GM12878 (cell line): ENCODE results near the gene TSEN54. TPM values are rescaled to one million over a fixed set of nuclear protein-coding genes. Genes with fewer than 3 reads are reported as not detected.
A peak's percentile ranks its signal among the peaks of the same experiment; 100 is the strongest.

Experiments used
- ATAC-seq: fragments of 200-7000 bp; cut with Tn5 transposase; 3 replicates; pipeline ENCODE4 v1.9.1; 2020; ENCODE audit warnings: mild to moderate bottlenecking, moderate library complexity
- BruUV-seq: library from RNA; stranded (reverse); fragments of 400-500 nt; replicated peaks from 2 replicates; lab custom pipeline; 2021; lab: Mats Ljungman, UMichigan
- CTCF ChIA-PET: fragments of 300-600 bp; sonication (Branson Sonifier 250); formaldehyde crosslinking; extraction: SDS; loops from one replicate; lab custom pipeline; 2021; ENCODE audit warnings: inconsistent platforms; lab: Yijun Ruan, JAX
- POLR2A ChIA-PET: fragments of 350-600 bp; formaldehyde crosslinking; extraction: SDS; loops from one replicate; lab custom pipeline; 2021; ENCODE audit warnings: inconsistent platforms; lab: Charles Lee
- RAD21 ChIA-PET: fragments of 300-600 bp; sonication (Branson Sonifier 250); formaldehyde crosslinking; loops from one replicate; lab custom pipeline; 2023; ENCODE audit warnings: antibody characterized with exemption; ENCODE audit not compliant: unreplicated experiment; lab: Charles Lee
- SMC1A ChIA-PET: fragments of 300-600 bp; sonication (Branson Sonifier 250); formaldehyde crosslinking; loops from one replicate; lab custom pipeline; 2023; ENCODE audit not compliant: unreplicated experiment, uncharacterized antibody; lab: Charles Lee
- DNase-seq: peaks from one replicate; pipeline ENCODE4 v3.0.0-alpha.2; 2011; ENCODE audit warnings: low read depth, low spot score
- FAIRE-seq: peaks from 3 replicates; lab custom pipeline; 2011; peaks lifted over from hg19 to GRCh38; lab: Jason Lieb, UNC
- H2AFZ ChIP-seq: 2 replicates; pipeline ENCODE4 v1.6.0; 2011; ENCODE audit warnings: low read depth, low read length, control low read depth; ENCODE audit not compliant: control insufficient read depth
- H3K27ac ChIP-seq: 2 replicates; pipeline ENCODE4 v1.5.1; 2011; ENCODE audit warnings: control low read depth; ENCODE audit not compliant: control insufficient read depth, insufficient read depth
- H3K27me3 ChIP-seq, 2 experiments: replicated peaks in 1 of 2; 2 replicates each; pipeline versions ENCODE4 v1.6.0 to v1.6.1; 2011; ENCODE audit warnings: low read length in 1 of 2; ENCODE audit not compliant: control insufficient read depth in 2 of 2, insufficient read depth in 2 of 2
- H3K36me3 ChIP-seq, 2 experiments: 2 replicates each; pipeline ENCODE4 v1.5.1; 2011; ENCODE audit warnings: low read length in 1 of 2; ENCODE audit not compliant: control insufficient read depth in 2 of 2, insufficient read depth in 2 of 2
- H3K4me1 ChIP-seq: 2 replicates; pipeline ENCODE4 v1.6.1; 2011; ENCODE audit warnings: mild to moderate bottlenecking, low read length, moderate library complexity, mixed read lengths; ENCODE audit not compliant: control insufficient read depth, insufficient read depth
- H3K4me2 ChIP-seq: 2 replicates; pipeline ENCODE4 v1.6.0; 2011; ENCODE audit warnings: control low read depth; ENCODE audit not compliant: control insufficient read depth, insufficient read depth
- H3K4me3 ChIP-seq: fragments of 200-600 bp; sonication (generic); 2 replicates; pipeline ENCODE4 v1.5.1; 2016
- H3K79me2 ChIP-seq: 2 replicates; pipeline ENCODE4 v1.6.0; 2011; ENCODE audit warnings: low read length; ENCODE audit not compliant: control insufficient read depth, insufficient read depth
- H3K9ac ChIP-seq: 2 replicates; pipeline ENCODE4 v1.8.0; 2011; ENCODE audit warnings: low read length, control low read depth, mixed read lengths; ENCODE audit not compliant: control insufficient read depth, insufficient read depth
- H3K9me3 ChIP-seq: replicated peaks from 3 replicates; pipeline ENCODE4 v1.5.1; 2011; ENCODE audit warnings: mild to moderate bottlenecking, low read length; ENCODE audit not compliant: control insufficient read depth, insufficient read depth
- H4K20me1 ChIP-seq: 2 replicates; pipeline ENCODE4 v1.6.0; 2011; ENCODE audit not compliant: control insufficient read depth, insufficient read depth
- CBX5 ChIP-seq: sonication (generic); IDR thresholded peaks from 2 replicates; pipeline ENCODE4 v1.6.1; 2016; ENCODE audit warnings: low read depth, moderate library complexity, mild to moderate bottlenecking, inconsistent platforms
- ESRRA ChIP-seq: IDR thresholded peaks from 2 replicates; pipeline ENCODE4 v1.6.1; 2012; ENCODE audit warnings: mild to moderate bottlenecking, low read length, improper control_type of control experiment
- MEF2B ChIP-seq: fragments of 450-650 bp; IDR thresholded peaks from 2 replicates; pipeline ENCODE4 v1.6.1; 2018; ENCODE audit warnings: mild to moderate bottlenecking, moderate library complexity; ENCODE audit not compliant: partially characterized antibody, poor library complexity, severe bottlenecking
- RUNX3 ChIP-seq: IDR thresholded peaks from 2 replicates; pipeline ENCODE4 v1.6.1; 2012; ENCODE audit warnings: low read length, inconsistent platforms
- SPI1 ChIP-seq: IDR thresholded peaks from 2 replicates; pipeline ENCODE4 v1.6.1; 2011; ENCODE audit warnings: low read depth, mild to moderate bottlenecking, low read length, moderate library complexity, borderline replicate concordance; ENCODE audit not compliant: insufficient read depth
- STAT1 ChIP-seq: fragments of 450-650 bp; conservative IDR thresholded peaks from 2 replicates; pipeline ENCODE4 v1.6.1; 2014; ENCODE audit warnings: antibody characterized with exemption, mild to moderate bottlenecking
- WGBS: methylation state at CpG from one replicate; pipeline ENCODE4 v1.1.6; 2016; ENCODE audit warnings: low lambda C conversion rate; ENCODE audit not compliant: insufficient replicate concordance, insufficient coverage; ENCODE audit errors: missing lambda C conversion rate; 5-methylcytosine and 5-hydroxymethylcytosine counted together
- in situ Hi-C: fragments of 300-500 bp; cut with MboI; formaldehyde crosslinking; loops from 9 replicates; pipeline ENCODE4 v1.14.3; 2018; ENCODE audit warnings: mixed read lengths
- intact Hi-C: fragments of 100-400 bp; cut with micrococcal nuclease; formaldehyde crosslinking; loops from one replicate; pipeline ENCODE4 v1.14.2; 2022; ENCODE audit not compliant: unreplicated experiment
- polyA plus RNA-seq, 11 experiments: library from polyadenylated mRNA; depleted of rRNA in 4 of 11; unstranded in 6 of 11; stranded (reverse) in 5 of 11; fragments of >200 nt; fragmentation: Nextera tagmentation in 4 of 11; fragmentation: Illumina TruSeq in 1 of 11; extraction: Ambion mirVana in 4 of 11; extraction: Trizol in 1 of 11; gene quantifications; 1 replicate in 1 of 11; 2 replicates in 10 of 11; pipeline versions ENCODE4 v1.2.1 to v1.2.3, GENCODE V29; 2011 to 2016; ENCODE audit warnings: inconsistent platforms in 2 of 11, missing spikeins in 2 of 11, low read depth in 1 of 11
- total RNA-seq, 4 experiments: library from RNA; depleted of rRNA in 3 of 4; stranded (reverse); fragments of >200 nt in 3 of 4; fragmentation: Illumina TruSeq in 1 of 4; extraction: Trizol in 1 of 4; gene quantifications; 2 replicates each; pipeline versions ENCODE4 v1.2.1 to v1.2.3, GENCODE V29; 2013 to 2021

The TSEN54 gene
- total and polyA plus RNA-seq, 10 of the 15 experiments (the other 5 are each of a cell fraction or from before 2014, with no cell fraction given): 7.1 to 48.0 (median 41.1) TPM

DNA sequence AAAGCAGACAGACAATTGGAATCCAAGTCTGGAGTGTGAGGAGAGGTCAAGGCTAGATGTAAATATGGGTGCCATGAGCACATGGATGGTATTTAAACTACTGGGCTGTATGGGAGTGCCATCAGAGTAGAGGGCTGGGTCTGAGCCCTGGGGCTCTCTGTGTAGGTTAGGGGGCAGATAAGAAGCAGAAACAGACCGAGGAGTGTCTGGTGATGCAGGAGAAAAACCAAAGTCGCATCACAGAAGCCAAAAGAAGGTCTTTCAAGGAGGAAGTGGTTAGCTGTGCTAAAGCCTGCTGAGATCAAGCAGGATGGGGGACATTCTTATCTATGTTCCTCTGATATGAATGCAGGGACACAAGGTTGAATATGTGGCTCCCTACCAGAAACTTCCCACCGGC, 1.9 kb downstream of the TSEN54 start:
- Histone ChIP-seq H4K20me1 (no peaks in the 10 kb centered on the region), H3K27ac (peak overlapping the region; percentile 62), H3K4me1 (peaks cover 20% of the 10 kb centered on the region), H3K4me2 (peak overlapping the region; percentile 64), H3K9ac (peak overlapping the region; percentile 59), H3K9me3 (no peaks in the 10 kb centered on the region), H3K27me3 (no peaks in the 10 kb centered on the region), H3K36me3 (peaks cover 0 to 2% of the 10 kb centered on the region in 2 experiments; a peak in 3 of 4 replicates), H3K4me3 (peak overlapping the region; percentile 57; the same call in 1 of the 2 replicates), H3K79me2 (peaks cover 14% of the 10 kb centered on the region), H2AFZ (peak overlapping the region; percentile 41)
- ATAC-seq: peak; percentile 40
- 17% methylated on average over 3 of the region's 3 CpGs for WGBS
- ChIA-PET CTCF (interaction anchor here (0.6 to 1.8 kb wide), 6 partner anchors 10 to 96 kb away, joined by 3 to 7 read pairs (median 3); partner anchors contain the start of gene TMEM94), RAD21 (no interaction called here), POLR2A (interaction anchor here (0.7 to 1.4 kb wide), 3 partner anchors 21 to 122 kb away, joined by 3 to 5 read pairs (median 4); no protein-coding TSS in a partner anchor), SMC1A (interaction anchor here (0.8 to 1.8 kb wide), 5 partner anchors 25 to 229 kb away, joined by 3 to 4 read pairs (median 4); partner anchors contain the start of genes SLC25A19 and TMEM94)
- no peak for TF ChIP-seq STAT1
- no peak for TF ChIP-seq ESRRA
- no peak for TF ChIP-seq CBX5
- TF ChIP-seq RUNX3: peak; percentile 84
- peak; percentile 25 for TF ChIP-seq MEF2B
- TF ChIP-seq SPI1: peak; percentile 82
- peak; percentile 28 for DNase-seq
- intact Hi-C loops (loop anchor here (10.0 kb wide), 1 partner anchor 253 kb away; the partner anchor contains the start of genes GGA3 and MRPS7), in situ Hi-C loops (no loop called here)
- no TSS peak for BruUV-seq
- FAIRE-seq: peak; percentile 95
